Heart left ventricle (tissue), 16 donors: ENCODE data around the gene TIAM2. TPM values are rescaled to one million over a fixed set of nuclear protein-coding genes. Genes with fewer than 3 reads are reported as not detected.

Experiments used
- ATAC-seq, 4 donors: fragments of 200-7000 bp; cut with Tn5 transposase; one replicate each; pipeline ENCODE4 v1.9.1; 2020 to 2022; ENCODE audit warnings: moderate library complexity in 4 of 4, mild to moderate bottlenecking in 3 of 4, moderate number of reproducible peaks in 1 of 4
- DNase-seq, 5 donors: peaks; one replicate each; pipeline ENCODE4 v3.0.0-alpha.2; 2020
- H3K27ac ChIP-seq, 12 donors: fragments of 200-600 bp; sonication (generic) in 4 of 12; one replicate each; pipeline versions ENCODE4 v1.5.0 to v1.8.0; 2016 to 2022; ENCODE audit warnings: mild to moderate bottlenecking in 2 of 12
- H3K27me3 ChIP-seq, 9 donors: fragments of 200-600 bp; sonication (generic) in 2 of 9; one replicate each; pipeline versions ENCODE4 v1.5.1 to v1.8.0; 2016 to 2022; ENCODE audit warnings: mild to moderate bottlenecking in 3 of 9
- H3K36me3 ChIP-seq, 9 donors: fragments of 200-600 bp; sonication (generic) in 2 of 9; one replicate each; pipeline versions ENCODE4 v1.5.0 to v1.8.0; 2018 to 2022; ENCODE audit warnings: mild to moderate bottlenecking in 2 of 9
- H3K4me1 ChIP-seq, 12 donors: fragments of 200-600 bp; sonication (generic) in 4 of 12; one replicate each; pipeline versions ENCODE4 v1.5.0 to v1.8.0; 2016 to 2022; ENCODE audit warnings: mild to moderate bottlenecking in 3 of 12
- H3K4me3 ChIP-seq, 12 donors: fragments of 200-600 bp; sonication (generic) in 4 of 12; one replicate each; pipeline versions ENCODE4 v1.5.0 to v1.8.0; 2017 to 2022; ENCODE audit warnings: mild to moderate bottlenecking in 9 of 12, moderate library complexity in 4 of 12
- H3K9me3 ChIP-seq, 12 donors: fragments of 200-600 bp; sonication (generic) in 4 of 12; one replicate each; pipeline versions ENCODE4 v1.5.0 to v1.8.0; 2016 to 2022; ENCODE audit warnings: mild to moderate bottlenecking in 1 of 12
- CTCF ChIP-seq, 12 donors: fragments of 200-600 bp; sonication (generic) in 4 of 12; IDR thresholded peaks; one replicate each; pipeline versions ENCODE4 v1.5.0 to v1.8.0; 2018 to 2022; ENCODE audit warnings: antibody characterized with exemption in 12 of 12, mild to moderate bottlenecking in 5 of 12
- POLR2A ChIP-seq, 2 donors: fragments of 450-650 bp; IDR thresholded peaks; one replicate each; pipeline ENCODE4 v1.6.1; 2017; ENCODE audit warnings: antibody characterized with exemption in 2 of 2, mild to moderate bottlenecking in 2 of 2, moderate library complexity in 2 of 2
- WGBS, 4 donors: extraction: QIAGEN DNeasy Blood & Tissue Kit in 2 of 4; methylation state at CpG; one replicate each; pipeline versions ENCODE4 v1.1.5 to v1.1.7; 2013 to 2018; 5-methylcytosine and 5-hydroxymethylcytosine counted together
- intact Hi-C, 10 donors: fragments of 100-400 bp; cut with DNase I; formaldehyde crosslinking; loops; one replicate each; pipeline versions ENCODE4 v1.11.1 to v1.14.2; 2022
- polyA plus RNA-seq, 2 donors: library from polyadenylated mRNA; stranded (reverse); fragments of 200-250 nt; gene quantifications; one replicate each; pipeline ENCODE4 v1.2.3, GENCODE V29; 2013
- total RNA-seq, 9 donors: library from RNA; depleted of rRNA in 2 of 9; stranded (reverse); fragments of >200 nt in 2 of 9; fragmentation: NEBNext Ultra II Directional in 3 of 9; extraction: Animal tissue kit (Norgen Biotek cat#: 25700) in 3 of 9; gene quantifications; one replicate each; pipeline versions ENCODE4 v1.1.0 to v1.2.4, GENCODE V29; 2016 to 2023
- donor health status: ischemic (EF 13 %, LVEDD 7.1; RV severe dilation, severe dysfunction).
- donor health status: healthy with polysubstance abuse.
- donor health status: DM: no; HTN: yes; CAD: no.
- donor health status: DM: no; HTN: no; CAD: no.
- donor health status: ischemic (EF 25% LVEDD 6.9; RV normal size, moderate dysfunction).
- donor health status: ischemic (EF 25% LVEDD 5.7; RV mildly dilated, moderate dysfunction).
- donor health status: healthy.
- donor health status: DM: yes; HTN: yes; CAD: no.
- donor health status: ischemic (EF 35%, LVEDD 5.7; RV mildly dilated, moderate dysfunction).
- donor health status: nonischemic (EF 11% LVEDD 7.7; RV severe dilation, severe dysfunction).
- donor health status: DM: yes; HTN: yes; CAD: no.
- donor health status: PGD.
- donor health status: ischemic (EF 29% LVEDD 5.4; RV normal size, mild dysfunction).
- donor health status: nonischemic (EF 23%, LVEDD 6.1; RV moderate dilation, normal function).

Gene TIAM2
- total and polyA plus RNA-seq, 11 donors: 4.6 to 16.5 (median 12.6) TPM

GRCh38 chr6:155197932-155198331 is 202.8 kb downstream of the TIAM2 start:
- TF ChIP-seq CTCF (IDR thresholded peaks at IDR 0.05) (no peak), POLR2A (IDR thresholded peaks at IDR 0.05) (no peak)
- no peak for DNase-seq
- H3K4me3 ChIP-seq: no peak overlapping the region
- 92 to 97% (median 95%) methylated on average over 2 of the region's 2 CpGs for whole genome bisulfite sequencing, 4 donors
- H3K9me3 ChIP-seq: no peaks in the 10 kb centered on the region
- no peak for ATAC-seq
- H3K27ac ChIP-seq: no peak overlapping the region
- H3K27me3 ChIP-seq: no peaks in the 10 kb centered on the region
- intact Hi-C loops: no loop called here
- no peaks in the 10 kb centered on the region for H3K36me3 ChIP-seq
- H3K4me1 ChIP-seq: peaks cover 0 to 5% (median 0%) of the 10 kb centered on the region in 12 donors

- Histone ChIP-seq H3K36me3 (no peaks in the 10 kb centered on the region), H3K27ac (no peak overlapping the region), H3K9me3 (no peaks in the 10 kb centered on the region), H3K4me1 (peaks cover 0 to 5% (median 0%) of the 10 kb centered on the region in 12 donors), H3K4me3 (no peak overlapping the region), H3K27me3 (no peaks in the 10 kb centered on the region)
- WGBS, 4 donors: 66 to 78% (median 71%) methylated on average over 2 of the region's 2 CpGs
- intact Hi-C loops: no loop called here
- ATAC-seq (no peak), DNase-seq (no peak)
- TF ChIP-seq POLR2A (IDR thresholded peaks at IDR 0.05) (no peak), CTCF (IDR thresholded peaks at IDR 0.05) (no peak)
These were observed 204.9 kb downstream of the TIAM2 start for GRCh38 chr6:155200012-155200411.

- Histone ChIP-seq H3K27ac (no peak overlapping the region), H3K36me3 (no peaks in the 10 kb centered on the region), H3K4me3 (no peak overlapping the region), H3K4me1 (peaks cover 0 to 5% (median 0%) of the 10 kb centered on the region in 12 donors), H3K27me3 (no peaks in the 10 kb centered on the region), H3K9me3 (no peaks in the 10 kb centered on the region)
- intact Hi-C loops: no loop called here
- DNase-seq (no peak), ATAC-seq (no peak)
- 86 to 92% (median 89%) methylated on average over 7 of the region's 7 CpGs for WGBS, 4 donors
- TF ChIP-seq CTCF (IDR thresholded peaks at IDR 0.05) (no peak), POLR2A (IDR thresholded peaks at IDR 0.05) (no peak)
These were observed 206.5 kb downstream of the TIAM2 start for GRCh38 chr6:155201461-155202226.

GRCh38 chr6:155207223-155207622 is 212.1 kb downstream of the TIAM2 start:
- H3K4me3 ChIP-seq: no peak overlapping the region
- DNase-seq: no peak
- intact Hi-C loops: no loop called here
- no peaks in the 10 kb centered on the region for H3K27me3 ChIP-seq
- H3K4me1 ChIP-seq: no peaks in the 10 kb centered on the region
- no peaks in the 10 kb centered on the region for H3K9me3 ChIP-seq
- no peak for ATAC-seq
- H3K27ac ChIP-seq: no peak overlapping the region
- no peaks in the 10 kb centered on the region for H3K36me3 ChIP-seq
- 66 to 79% (median 73%) methylated on average over 5 of the region's 5 CpGs for WGBS, 4 donors
- TF ChIP-seq CTCF (IDR thresholded peaks at IDR 0.05) (no peak), POLR2A (IDR thresholded peaks at IDR 0.05) (no peak)
